ENCODE data around the gene SORCS2. TPM values are rescaled to one million over a fixed set of nuclear protein-coding genes. Genes with fewer than 3 reads are reported as not detected.

The SORCS2 gene
- total RNA-seq, 1 donor from 2014 or later: 13.4 TPM

DNA sequence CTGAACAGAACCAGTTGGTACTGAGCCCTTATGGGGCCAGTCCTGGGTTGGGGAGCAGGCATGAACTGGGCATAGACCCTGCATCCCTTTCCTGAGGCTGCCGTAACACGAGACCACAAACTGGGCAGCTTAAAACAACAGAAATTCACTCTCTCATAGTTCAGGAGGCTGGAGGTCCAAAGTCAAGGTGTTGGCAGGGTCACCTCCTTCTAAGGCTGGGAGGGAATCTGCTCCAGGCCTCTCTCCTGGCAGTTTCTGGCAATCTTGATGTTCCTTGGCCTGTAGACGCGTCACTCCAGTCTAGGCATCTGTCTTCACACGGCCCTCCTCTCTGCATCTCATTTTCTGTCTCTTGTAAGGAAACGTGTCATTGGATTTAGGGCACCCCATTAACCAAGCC lies 19.8 kb upstream of the SORCS2 start:
- Mint-ChIP-seq H3K27me3 (peaks cover 17% of the 10 kb centered on the region), H3K4me3 (no peak overlapping the region), H3K27ac (no peak overlapping the region)

DNA sequence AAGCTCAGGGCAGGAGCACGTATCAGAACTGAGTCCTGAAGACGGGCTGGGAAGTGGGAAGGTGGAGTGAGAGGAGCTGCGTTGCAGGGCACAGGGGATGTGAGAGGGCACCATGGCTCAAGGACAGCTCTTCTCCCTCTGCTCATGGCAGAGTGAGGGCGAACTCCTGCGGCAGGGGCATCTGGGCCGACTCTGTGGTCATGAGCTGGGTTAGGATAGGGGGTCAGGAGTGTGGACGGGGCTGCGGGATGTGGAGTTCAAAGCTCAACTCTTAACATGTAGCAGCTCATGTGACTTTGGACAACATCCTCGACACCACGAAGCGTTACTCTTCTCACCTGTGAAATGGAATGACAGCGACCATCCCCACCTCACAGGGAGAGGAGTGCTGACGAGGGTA lies 19.4 kb upstream of the SORCS2 start:
- H3K27ac Mint-ChIP-seq: no peak overlapping the region
- no peak for DNase-seq (ENCODE audit: extremely low spot score, unreplicated experiment)
- H3K4me1 Mint-ChIP-seq (ENCODE audit: unreplicated experiment): peaks cover 14% of the 10 kb centered on the region
- no peaks in the 10 kb centered on the region for H3K9me3 Mint-ChIP-seq
- TF ChIP-seq, protein P1, sequence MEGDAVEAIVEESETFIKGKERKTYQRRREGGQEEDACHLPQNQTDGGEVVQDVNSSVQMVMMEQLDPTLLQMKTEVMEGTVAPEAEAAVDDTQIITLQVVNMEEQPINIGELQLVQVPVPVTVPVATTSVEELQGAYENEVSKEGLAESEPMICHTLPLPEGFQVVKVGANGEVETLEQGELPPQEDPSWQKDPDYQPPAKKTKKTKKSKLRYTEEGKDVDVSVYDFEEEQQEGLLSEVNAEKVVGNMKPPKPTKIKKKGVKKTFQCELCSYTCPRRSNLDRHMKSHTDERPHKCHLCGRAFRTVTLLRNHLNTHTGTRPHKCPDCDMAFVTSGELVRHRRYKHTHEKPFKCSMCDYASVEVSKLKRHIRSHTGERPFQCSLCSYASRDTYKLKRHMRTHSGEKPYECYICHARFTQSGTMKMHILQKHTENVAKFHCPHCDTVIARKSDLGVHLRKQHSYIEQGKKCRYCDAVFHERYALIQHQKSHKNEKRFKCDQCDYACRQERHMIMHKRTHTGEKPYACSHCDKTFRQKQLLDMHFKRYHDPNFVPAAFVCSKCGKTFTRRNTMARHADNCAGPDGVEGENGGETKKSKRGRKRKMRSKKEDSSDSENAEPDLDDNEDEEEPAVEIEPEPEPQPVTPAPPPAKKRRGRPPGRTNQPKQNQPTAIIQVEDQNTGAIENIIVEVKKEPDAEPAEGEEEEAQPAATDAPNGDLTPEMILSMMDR (conservative IDR thresholded peaks at IDR 0.05): no peak
- no peaks in the 10 kb centered on the region for H3K36me3 Mint-ChIP-seq
- no peak overlapping the region for H3K4me3 Mint-ChIP-seq
- peaks cover 17% of the 10 kb centered on the region for H3K27me3 Mint-ChIP-seq

More for the DNA sequence above, 19.8 kb upstream of the SORCS2 start:
- DNase-seq (ENCODE audit: extremely low spot score, unreplicated experiment): no peak
- Mint-ChIP-seq H3K36me3 (no peaks in the 10 kb centered on the region), H3K4me1 (ENCODE audit: unreplicated experiment) (peaks cover 18% of the 10 kb centered on the region), H3K9me3 (no peaks in the 10 kb centered on the region)
- TF ChIP-seq, protein P1 (conservative IDR thresholded peaks at IDR 0.05): no peak

DNA sequence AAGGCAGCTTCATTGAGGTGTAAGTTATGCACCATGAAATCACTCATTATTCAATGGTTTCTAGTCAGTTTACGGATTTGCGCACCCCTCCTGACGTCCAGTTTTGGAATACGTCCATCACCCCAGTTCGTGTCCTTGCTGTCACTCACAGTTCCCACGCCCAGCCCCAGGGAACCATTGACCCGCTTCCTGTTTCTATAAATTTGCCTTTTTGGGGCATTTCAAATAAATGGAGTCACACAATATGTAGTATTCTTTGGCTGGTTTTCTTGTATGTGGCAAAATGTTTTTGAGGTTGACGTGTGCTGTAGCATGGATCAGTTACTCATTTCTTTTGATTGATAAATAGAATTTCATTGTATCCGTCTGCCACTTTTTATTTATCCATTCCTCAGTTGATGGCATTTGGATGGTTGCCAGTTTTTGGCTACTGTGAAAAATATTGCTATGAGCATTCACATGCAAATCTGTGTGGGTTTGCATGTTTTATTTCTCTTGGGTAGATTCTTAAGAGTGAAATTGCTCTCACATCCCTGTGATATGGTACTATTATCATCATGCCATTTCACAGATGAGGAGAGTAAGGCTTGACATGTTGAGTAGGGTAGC lies 18.4 kb upstream of the SORCS2 start:
- no peak overlapping the region for H3K4me3 Mint-ChIP-seq
- peaks cover 17% of the 10 kb centered on the region for H3K27me3 Mint-ChIP-seq
- no peak overlapping the region for H3K27ac Mint-ChIP-seq
- H3K36me3 Mint-ChIP-seq: no peaks in the 10 kb centered on the region
- no peak for DNase-seq (ENCODE audit: extremely low spot score, unreplicated experiment)
- TF ChIP-seq, protein P1 (conservative IDR thresholded peaks at IDR 0.05): no peak
- no peaks in the 10 kb centered on the region for H3K9me3 Mint-ChIP-seq
- H3K4me1 Mint-ChIP-seq (ENCODE audit: unreplicated experiment): peaks cover 13% of the 10 kb centered on the region

DNA sequence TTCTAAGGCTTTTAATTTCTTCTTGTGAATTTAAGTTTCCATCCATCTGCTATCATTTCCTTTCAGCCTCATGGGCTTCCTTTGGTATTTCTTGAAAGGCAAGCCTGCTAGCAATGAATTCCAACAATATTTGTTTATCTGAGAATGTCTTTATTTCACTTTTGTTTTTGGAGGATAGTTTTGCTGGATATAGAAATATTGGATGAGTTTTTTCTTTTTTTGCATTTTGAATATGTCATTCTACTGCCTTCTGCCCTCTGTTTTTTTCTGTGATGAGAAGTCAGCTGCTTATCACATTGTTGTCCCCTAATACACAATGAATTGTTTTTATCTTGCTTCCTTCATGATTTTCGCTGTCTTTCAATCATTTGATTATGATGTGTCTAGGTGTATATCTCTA lies 13.2 kb upstream of the SORCS2 start:
- no peak overlapping the region for H3K4me3 Mint-ChIP-seq
- peaks cover 4% of the 10 kb centered on the region for H3K36me3 Mint-ChIP-seq
- DNase-seq (ENCODE audit: extremely low spot score, unreplicated experiment): no peak
- H3K4me1 Mint-ChIP-seq (ENCODE audit: unreplicated experiment): no peaks in the 10 kb centered on the region
- peaks cover 12% of the 10 kb centered on the region for H3K9me3 Mint-ChIP-seq
- TF ChIP-seq, protein P1 (conservative IDR thresholded peaks at IDR 0.05): no peak
- H3K27me3 Mint-ChIP-seq: peaks cover 3% of the 10 kb centered on the region
- H3K27ac Mint-ChIP-seq: no peak overlapping the region

DNA sequence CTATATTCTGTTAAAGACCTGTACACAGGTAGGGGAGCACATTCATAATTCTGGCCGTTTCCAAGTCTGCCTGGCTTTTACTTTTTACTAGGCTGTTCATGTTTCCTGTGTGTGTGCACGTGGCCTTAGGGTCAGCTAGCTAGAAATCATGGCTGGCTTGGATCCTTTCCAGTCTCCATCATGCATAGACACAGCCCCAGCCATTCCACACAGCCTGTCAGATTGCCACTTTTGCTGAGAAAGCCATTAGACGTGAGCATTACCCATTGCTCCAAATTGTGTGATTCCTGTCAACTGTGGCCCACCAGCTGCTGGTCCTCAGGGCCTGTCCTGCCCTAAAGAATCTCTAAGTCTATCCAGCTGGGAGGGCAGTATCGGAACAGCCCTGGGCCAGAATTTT lies 11.4 kb upstream of the SORCS2 start:
- H3K27ac Mint-ChIP-seq: no peak overlapping the region
- peaks cover 3% of the 10 kb centered on the region for H3K27me3 Mint-ChIP-seq
- no peak for DNase-seq (ENCODE audit: extremely low spot score, unreplicated experiment)
- H3K9me3 Mint-ChIP-seq: peaks cover 12% of the 10 kb centered on the region
- TF ChIP-seq, protein P1 (conservative IDR thresholded peaks at IDR 0.05): no peak
- H3K4me3 Mint-ChIP-seq: no peak overlapping the region
- H3K4me1 Mint-ChIP-seq (ENCODE audit: unreplicated experiment): no peaks in the 10 kb centered on the region
- H3K36me3 Mint-ChIP-seq: peaks cover 4% of the 10 kb centered on the region
